ENCODE measurements around the gene GC. TPM values are rescaled to one million over a fixed set of nuclear protein-coding genes. Genes with fewer than 3 reads are reported as not detected.
"Not testable (repeated sequence)": the region's sequence is repeated elsewhere in the genome, so short reads cannot be mapped to it uniquely, and the experiment has no call there.

GC gene
- not detected in 2 replicates for total RNA-seq (2014; rRNA removed; shearing (Covaris generic))

- DNase-seq (ENCODE audit: low read depth), result no peak
These were observed at the start of gene GC for GRCh38 chr4:71783972-71784371. Gene GC, minus strand, starts transcription at chr4:71784079. Its CDS starts 61 bp downstream, at chr4:71784018.

GRCh38 chr4:71833232-71833900 is 49.5 kb upstream of the GC start:
- no peak for DNase-seq (ENCODE audit: low read depth)

GRCh38 chr4:71832049-71832448 is 48.2 kb upstream of the GC start:
- DNase-seq (ENCODE audit: low read depth), result no peak

GRCh38 chr4:71830497-71831190 is 46.8 kb upstream of the GC start:
- DNase-seq (ENCODE audit: low read depth), result no peak

GRCh38 chr4:71828470-71828869 is 44.6 kb upstream of the GC start:
- DNase-seq (ENCODE audit: low read depth), result no peak

- DNase-seq (ENCODE audit: low read depth), result no peak
These were observed 43.9 kb upstream of the GC start for GRCh38 chr4:71827826-71828225.

- no peak for DNase-seq (ENCODE audit: low read depth)
These were observed 32.9 kb upstream of the GC start for GRCh38 chr4:71816676-71817303.

- DNase-seq (ENCODE audit: low read depth), result no peak
These were observed 30.6 kb upstream of the GC start for GRCh38 chr4:71814433-71814832.

- DNase-seq (ENCODE audit: low read depth), result not testable (repeated sequence)
These were observed 25.9 kb upstream of the GC start for GRCh38 chr4:71809805-71810204.

- no peak for DNase-seq (ENCODE audit: low read depth)
These were observed 23.6 kb upstream of the GC start for GRCh38 chr4:71807469-71807868.

- not testable (repeated sequence) for DNase-seq (ENCODE audit: low read depth)
These were observed 21.4 kb upstream of the GC start for GRCh38 chr4:71805230-71805629.

GRCh38 chr4:71804017-71804697 is 20.3 kb upstream of the GC start:
- DNase-seq (ENCODE audit: low read depth), result not testable (repeated sequence)

- DNase-seq (ENCODE audit: low read depth), result no peak
These were observed 2.1 kb upstream of the GC start for GRCh38 chr4:71785959-71786358.

GRCh38 chr4:71784569-71785197 is 804 bp upstream of the GC start:
- no peak for DNase-seq (ENCODE audit: low read depth)

- DNase-seq (ENCODE audit: low read depth), result no peak
These were observed 6.0 kb downstream of the GC start for GRCh38 chr4:71777891-71778290.

- no peak for DNase-seq (ENCODE audit: low read depth)
These were observed 8.4 kb downstream of the GC start for GRCh38 chr4:71775449-71775848.

- DNase-seq (ENCODE audit: low read depth), result no peak
These were observed 9.7 kb downstream of the GC start for GRCh38 chr4:71774136-71774535.

GRCh38 chr4:71773004-71773403 is 10.9 kb downstream of the GC start:
- DNase-seq (ENCODE audit: low read depth), result no peak

GRCh38 chr4:71772592-71772991 is 11.3 kb downstream of the GC start:
- DNase-seq (ENCODE audit: low read depth), result no peak

GRCh38 chr4:71771613-71772012 is 12.3 kb downstream of the GC start:
- no peak for DNase-seq (ENCODE audit: low read depth)

GRCh38 chr4:71769434-71769833 is 14.4 kb downstream of the GC start:
- no peak for DNase-seq (ENCODE audit: low read depth)

GRCh38 chr4:71768123-71768522 is 15.8 kb downstream of the GC start:
- no peak for DNase-seq (ENCODE audit: low read depth)

Measured in RPMI7951 (cell line).